GM20000 (cell line): Measurements from ENCODE around the gene HMGN4.

ENCODE experiments used
- DNase-seq: peaks from one replicate; pipeline ENCODE4 v3.0.0; 2012; ENCODE audit warnings: low spot score
- CTCF ChIP-seq: IDR thresholded peaks from 2 replicates; pipeline ENCODE4 v1.5.1; 2012; ENCODE audit warnings: mild to moderate bottlenecking, control low read depth; ENCODE audit errors: extremely low read depth, missing control alignments

Gene HMGN4

GRCh38 chr6:26537846-26538571 is at the start of gene HMGN4:
TSS of gene HMGN4 (plus strand) at chr6:26538366. CDS start at chr6:26545207, 6,841 bp downstream.
- DNase-seq: peak; percentile 75
- TF ChIP-seq CTCF: no peak

GRCh38 chr6:26489996-26490964 is 47.9 kb upstream of the HMGN4 start:
- DNase-seq: no peak
- TF ChIP-seq CTCF: no peak

GRCh38 chr6:26491604-26492003 is 46.6 kb upstream of the HMGN4 start:
- DNase-seq: no peak
- TF ChIP-seq CTCF: no peak

GRCh38 chr6:26493258-26493657 is 44.9 kb upstream of the HMGN4 start:
- DNase-seq: peak; percentile 38

GRCh38 chr6:26494117-26494516 is 44.0 kb upstream of the HMGN4 start:
- no peak for DNase-seq
- no peak for TF ChIP-seq CTCF

More at GRCh38 chr6:26493258-26493657, 44.9 kb upstream of the HMGN4 start:
- no peak for TF ChIP-seq CTCF

GRCh38 chr6:26495281-26495680 is 42.9 kb upstream of the HMGN4 start:
- TF ChIP-seq CTCF: no peak
- no peak for DNase-seq

- no peak for DNase-seq
- no peak for TF ChIP-seq CTCF
Observed at GRCh38 chr6:26497610-26498009, 40.6 kb upstream of the HMGN4 start.
